Osteocyte (in vitro differentiated cells): Measurements from ENCODE around the gene C2CD5. TPM values are rescaled to one million over a fixed set of nuclear protein-coding genes. Genes with fewer than 3 reads are reported as not detected.

Experiments
- DNase-seq: peaks from one replicate; pipeline ENCODE4 v3.0.0; 2021; ENCODE audit warnings: mixed read lengths; ENCODE audit not compliant: unreplicated experiment; ENCODE audit errors: extremely low spot score
- H3K27ac Mint-ChIP-seq: one replicate; pipeline ENCODE4 v1.8.0; 2021; ENCODE audit warnings: mild to moderate bottlenecking, mixed read lengths; ENCODE audit not compliant: unreplicated experiment
- H3K27me3 Mint-ChIP-seq: one replicate; pipeline ENCODE4 v1.8.0; 2021; ENCODE audit warnings: mixed read lengths; ENCODE audit not compliant: unreplicated experiment
- H3K36me3 Mint-ChIP-seq: one replicate; pipeline ENCODE4 v1.8.0; 2021; ENCODE audit warnings: mixed read lengths; ENCODE audit not compliant: unreplicated experiment
- H3K4me1 Mint-ChIP-seq: one replicate; pipeline ENCODE4 v1.8.0; 2021; ENCODE audit warnings: mixed read lengths; ENCODE audit not compliant: unreplicated experiment
- H3K4me3 Mint-ChIP-seq: one replicate; pipeline ENCODE4 v1.8.0; 2021; ENCODE audit warnings: mild to moderate bottlenecking, moderate library complexity, mixed read lengths; ENCODE audit not compliant: unreplicated experiment
- H3K9me3 Mint-ChIP-seq: one replicate; pipeline ENCODE4 v1.8.0; 2021; ENCODE audit warnings: mixed read lengths; ENCODE audit not compliant: unreplicated experiment
- CTCF ChIP-seq: fragments of 200-600 bp; sonication (generic); IDR thresholded peaks from 2 replicates; pipeline ENCODE4 v1.5.0; 2021; ENCODE audit warnings: antibody characterized with exemption, mild to moderate bottlenecking, moderate library complexity
- total RNA-seq: library from RNA; stranded (reverse); gene quantifications from 2 replicates; pipeline ENCODE4 v1.2.1, GENCODE V29; 2021

C2CD5 gene
- total RNA-seq, 1 donor from 2014 or later = 38.6 TPM

- H3K4me3 Mint-ChIP-seq = no peak overlapping the region
- peaks cover 40% of the 10 kb centered on the region for H3K4me1 Mint-ChIP-seq
- no peaks in the 10 kb centered on the region for H3K27me3 Mint-ChIP-seq
- DNase-seq = no peak
- peak overlapping the region; percentile 31 for H3K27ac Mint-ChIP-seq
- TF ChIP-seq CTCF = peak; percentile 24
- peaks cover 34% of the 10 kb centered on the region for H3K36me3 Mint-ChIP-seq
- H3K9me3 Mint-ChIP-seq = peaks cover 6% of the 10 kb centered on the region
Observed at GRCh38 chr12:22529281-22530060, 14.9 kb downstream of the C2CD5 start.

GRCh38 chr12:22527999-22528398 lies 16.3 kb downstream of the C2CD5 start:
- no peak for DNase-seq
- Mint-ChIP-seq H3K4me1 (peaks cover 45% of the 10 kb centered on the region), H3K4me3 (peak overlapping the region; percentile 2), H3K9me3 (peaks cover 6% of the 10 kb centered on the region), H3K27ac (peak overlapping the region; percentile 91), H3K36me3 (peaks cover 34% of the 10 kb centered on the region), H3K27me3 (no peaks in the 10 kb centered on the region)
- no peak for TF ChIP-seq CTCF

- DNase-seq = no peak
- Mint-ChIP-seq H3K27me3 (no peaks in the 10 kb centered on the region), H3K36me3 (peaks cover 31% of the 10 kb centered on the region), H3K4me1 (peaks cover 45% of the 10 kb centered on the region), H3K27ac (peak overlapping the region; percentile 57), H3K4me3 (no peak overlapping the region), H3K9me3 (peaks cover 6% of the 10 kb centered on the region)
- TF ChIP-seq CTCF = no peak
Observed at GRCh38 chr12:22526836-22527235, 17.5 kb downstream of the C2CD5 start.

GRCh38 chr12:22525426-22525825 lies 18.9 kb downstream of the C2CD5 start:
- no peak for DNase-seq
- peaks cover 47% of the 10 kb centered on the region for H3K4me1 Mint-ChIP-seq
- peak overlapping the region; percentile 57 for H3K27ac Mint-ChIP-seq
- H3K4me3 Mint-ChIP-seq = peak overlapping the region; percentile 5
- no peaks in the 10 kb centered on the region for H3K27me3 Mint-ChIP-seq
- TF ChIP-seq CTCF = no peak
- peaks cover 24% of the 10 kb centered on the region for H3K36me3 Mint-ChIP-seq
- no peaks in the 10 kb centered on the region for H3K9me3 Mint-ChIP-seq

- no peaks in the 10 kb centered on the region for H3K9me3 Mint-ChIP-seq
- peaks cover 24% of the 10 kb centered on the region for H3K4me1 Mint-ChIP-seq
- H3K27me3 Mint-ChIP-seq = no peaks in the 10 kb centered on the region
- H3K36me3 Mint-ChIP-seq = peaks cover 26% of the 10 kb centered on the region
- peak overlapping the region; percentile 31 for H3K4me3 Mint-ChIP-seq
- H3K27ac Mint-ChIP-seq = peak overlapping the region; percentile 81
- no peak for DNase-seq
- no peak for TF ChIP-seq CTCF
Observed at GRCh38 chr12:22518998-22519397, 25.3 kb downstream of the C2CD5 start.
